HG03457 (cell line): ENCODE data around the gene SPIN2A.
"Not testable (repeated sequence)": the region's sequence is repeated elsewhere in the genome, so short reads cannot be mapped to it uniquely, and the experiment has no call there.

Source experiments
- ATAC-seq: cut with Tn5 transposase; IDR thresholded peaks from one replicate; pipeline ENCODE4 v1.9.1; 2021; ENCODE audit warnings: moderate number of reproducible peaks; ENCODE audit not compliant: unreplicated experiment

Gene SPIN2A

DNA sequence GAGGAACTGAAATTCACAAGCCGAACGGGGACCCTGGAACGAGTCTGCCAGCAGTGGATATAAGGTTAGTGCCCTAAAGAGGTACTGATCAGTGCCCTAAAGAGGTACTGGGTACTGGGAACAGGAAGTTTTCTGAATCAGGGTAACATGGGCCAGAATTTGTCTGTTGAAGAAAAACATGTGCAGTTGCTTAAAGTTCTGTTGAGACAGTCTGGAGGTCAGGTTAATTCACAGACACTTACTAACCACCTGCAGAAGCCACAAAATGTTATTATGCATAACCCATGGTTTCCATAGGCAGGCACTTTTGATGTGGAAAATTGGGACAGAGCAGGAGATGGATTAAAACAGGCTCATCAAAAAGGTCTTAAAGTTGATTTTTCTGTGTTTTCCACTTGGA lies 33.7 kb downstream of the SPIN2A start:
- ATAC-seq, result no peak

DNA sequence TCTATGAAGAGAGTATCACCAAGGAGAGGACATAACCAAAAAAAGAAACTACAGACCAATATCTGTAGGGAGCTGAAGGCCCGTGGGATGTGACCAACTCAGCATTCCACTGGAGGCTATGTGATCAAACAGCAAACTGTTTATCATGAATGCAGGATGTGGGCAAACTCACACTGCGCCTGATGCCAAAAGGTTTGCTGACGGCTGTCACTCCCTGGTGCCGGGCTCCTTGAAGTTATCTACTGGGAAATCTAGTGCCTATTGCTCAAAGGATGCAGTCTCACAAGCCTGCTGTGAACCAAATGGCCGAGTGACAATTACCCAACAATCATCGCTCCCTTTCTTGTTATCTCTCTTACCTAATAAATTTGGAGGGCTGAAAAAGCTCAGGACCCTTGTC lies 34.3 kb downstream of the SPIN2A start:
- not testable (repeated sequence) for ATAC-seq
